ENCODE results near the gene LRRC43. TPM values are rescaled to one million over a fixed set of nuclear protein-coding genes. Genes with fewer than 3 reads are reported as not detected.

LRRC43 gene
- polyA plus RNA-seq, 1 donor from 2014 or later, result 4.8 TPM

DNA sequence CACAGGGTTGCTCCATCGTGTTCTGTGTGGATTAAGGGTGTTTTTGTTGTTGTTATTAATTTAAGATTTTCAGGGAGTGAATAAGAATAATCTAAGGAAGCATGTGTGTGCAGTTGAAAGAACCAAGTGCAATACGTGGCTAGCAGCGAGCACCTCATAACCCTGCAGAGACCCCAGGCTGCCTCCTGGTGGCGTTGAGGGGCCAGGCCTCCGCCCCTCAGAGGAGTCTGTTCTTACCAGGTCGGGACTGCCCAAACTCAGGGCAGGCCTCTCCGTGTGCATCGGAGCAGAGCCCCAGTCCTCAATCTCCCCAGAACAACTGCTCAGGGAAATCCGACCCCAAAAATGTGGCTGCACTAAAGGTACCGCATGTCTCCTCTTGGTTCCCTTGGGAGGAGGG lies 45.7 kb upstream of the LRRC43 start:
- no peaks in the 10 kb centered on the region for H4K20me1 ChIP-seq (ENCODE audit: insufficient read depth)
- TF ChIP-seq EZH2 (IDR thresholded peaks at IDR 0.05; ENCODE audit: borderline replicate concordance, insufficient read depth, low read length, poor library complexity, severe bottlenecking) (no peak), MXI1 (conservative IDR thresholded peaks at IDR 0.05; ENCODE audit: poor library complexity, severe bottlenecking) (no peak), TAF1 (IDR thresholded peaks at IDR 0.05; ENCODE audit: low read depth) (no peak), RAD21 (conservative IDR thresholded peaks at IDR 0.05) (no peak), SMC3 (conservative IDR thresholded peaks at IDR 0.05; ENCODE audit: poor library complexity) (no peak), EP300 (conservative IDR thresholded peaks at IDR 0.05; ENCODE audit: poor library complexity, severe bottlenecking) (no peak), POLR2AphosphoS5 (IDR thresholded peaks at IDR 0.05) (no peak)
- TF ChIP-seq, protein P1, sequence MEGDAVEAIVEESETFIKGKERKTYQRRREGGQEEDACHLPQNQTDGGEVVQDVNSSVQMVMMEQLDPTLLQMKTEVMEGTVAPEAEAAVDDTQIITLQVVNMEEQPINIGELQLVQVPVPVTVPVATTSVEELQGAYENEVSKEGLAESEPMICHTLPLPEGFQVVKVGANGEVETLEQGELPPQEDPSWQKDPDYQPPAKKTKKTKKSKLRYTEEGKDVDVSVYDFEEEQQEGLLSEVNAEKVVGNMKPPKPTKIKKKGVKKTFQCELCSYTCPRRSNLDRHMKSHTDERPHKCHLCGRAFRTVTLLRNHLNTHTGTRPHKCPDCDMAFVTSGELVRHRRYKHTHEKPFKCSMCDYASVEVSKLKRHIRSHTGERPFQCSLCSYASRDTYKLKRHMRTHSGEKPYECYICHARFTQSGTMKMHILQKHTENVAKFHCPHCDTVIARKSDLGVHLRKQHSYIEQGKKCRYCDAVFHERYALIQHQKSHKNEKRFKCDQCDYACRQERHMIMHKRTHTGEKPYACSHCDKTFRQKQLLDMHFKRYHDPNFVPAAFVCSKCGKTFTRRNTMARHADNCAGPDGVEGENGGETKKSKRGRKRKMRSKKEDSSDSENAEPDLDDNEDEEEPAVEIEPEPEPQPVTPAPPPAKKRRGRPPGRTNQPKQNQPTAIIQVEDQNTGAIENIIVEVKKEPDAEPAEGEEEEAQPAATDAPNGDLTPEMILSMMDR (IDR thresholded peaks at IDR 0.05; ENCODE audit: poor library complexity, severe bottlenecking), result no peak
- TF ChIP-seq, protein P2, sequence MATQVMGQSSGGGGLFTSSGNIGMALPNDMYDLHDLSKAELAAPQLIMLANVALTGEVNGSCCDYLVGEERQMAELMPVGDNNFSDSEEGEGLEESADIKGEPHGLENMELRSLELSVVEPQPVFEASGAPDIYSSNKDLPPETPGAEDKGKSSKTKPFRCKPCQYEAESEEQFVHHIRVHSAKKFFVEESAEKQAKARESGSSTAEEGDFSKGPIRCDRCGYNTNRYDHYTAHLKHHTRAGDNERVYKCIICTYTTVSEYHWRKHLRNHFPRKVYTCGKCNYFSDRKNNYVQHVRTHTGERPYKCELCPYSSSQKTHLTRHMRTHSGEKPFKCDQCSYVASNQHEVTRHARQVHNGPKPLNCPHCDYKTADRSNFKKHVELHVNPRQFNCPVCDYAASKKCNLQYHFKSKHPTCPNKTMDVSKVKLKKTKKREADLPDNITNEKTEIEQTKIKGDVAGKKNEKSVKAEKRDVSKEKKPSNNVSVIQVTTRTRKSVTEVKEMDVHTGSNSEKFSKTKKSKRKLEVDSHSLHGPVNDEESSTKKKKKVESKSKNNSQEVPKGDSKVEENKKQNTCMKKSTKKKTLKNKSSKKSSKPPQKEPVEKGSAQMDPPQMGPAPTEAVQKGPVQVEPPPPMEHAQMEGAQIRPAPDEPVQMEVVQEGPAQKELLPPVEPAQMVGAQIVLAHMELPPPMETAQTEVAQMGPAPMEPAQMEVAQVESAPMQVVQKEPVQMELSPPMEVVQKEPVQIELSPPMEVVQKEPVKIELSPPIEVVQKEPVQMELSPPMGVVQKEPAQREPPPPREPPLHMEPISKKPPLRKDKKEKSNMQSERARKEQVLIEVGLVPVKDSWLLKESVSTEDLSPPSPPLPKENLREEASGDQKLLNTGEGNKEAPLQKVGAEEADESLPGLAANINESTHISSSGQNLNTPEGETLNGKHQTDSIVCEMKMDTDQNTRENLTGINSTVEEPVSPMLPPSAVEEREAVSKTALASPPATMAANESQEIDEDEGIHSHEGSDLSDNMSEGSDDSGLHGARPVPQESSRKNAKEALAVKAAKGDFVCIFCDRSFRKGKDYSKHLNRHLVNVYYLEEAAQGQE (IDR thresholded peaks at IDR 0.05; ENCODE audit: borderline replicate concordance), result no peak
- H3K36me3 ChIP-seq (ENCODE audit: insufficient read depth, low read length), result no peaks in the 10 kb centered on the region
- H3K27me3 ChIP-seq (ENCODE audit: insufficient read depth, low read depth, low read length), result no peaks in the 10 kb centered on the region
- H2AFZ ChIP-seq (ENCODE audit: low read depth, low read length), result no peak overlapping the region
- no peaks in the 10 kb centered on the region for H3K79me2 ChIP-seq (replicated peaks; ENCODE audit: insufficient read depth, low read length)
- no peak overlapping the region for H3K4me2 ChIP-seq (ENCODE audit: low read length)
- H3K9me2 ChIP-seq (ENCODE audit: insufficient read depth, low read length), result no peaks in the 10 kb centered on the region
- H3K9me3 ChIP-seq (ENCODE audit: low read length), result no peaks in the 10 kb centered on the region
- H3K27ac ChIP-seq (ENCODE audit: low read length), result no peak overlapping the region
- H3K4me3 ChIP-seq (ENCODE audit: low read length), result no peak overlapping the region
- no peak overlapping the region for H3K9ac ChIP-seq (ENCODE audit: low read length)
- H3F3A ChIP-seq (ENCODE audit: insufficient read depth, low read length, poor library complexity, severe bottlenecking), result no peaks in the 10 kb centered on the region

DNA sequence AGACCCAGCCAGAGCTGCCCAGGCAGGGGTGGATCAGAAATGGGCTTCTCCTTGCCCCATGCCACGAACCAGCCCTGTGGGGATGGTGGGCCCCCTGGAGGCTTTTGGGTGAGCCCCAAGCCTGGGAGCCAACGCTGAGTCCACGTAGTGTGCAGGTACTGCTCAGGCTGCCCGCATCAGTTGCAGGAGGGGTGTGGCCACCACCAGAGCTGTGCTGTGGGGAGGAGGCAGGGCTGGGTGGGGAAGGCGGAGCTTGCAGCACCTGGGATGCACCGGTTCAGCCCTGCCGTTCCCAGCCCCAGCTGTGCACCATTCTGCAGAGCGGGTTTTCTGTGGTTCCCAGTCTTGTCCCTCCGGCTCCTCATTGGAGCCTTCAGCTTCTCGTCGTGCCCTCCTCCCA lies 45.2 kb upstream of the LRRC43 start:
- Histone ChIP-seq H3K9ac (ENCODE audit: low read length) (no peak overlapping the region), H3K9me2 (ENCODE audit: insufficient read depth, low read length) (no peaks in the 10 kb centered on the region), H3K27ac (ENCODE audit: low read length) (no peak overlapping the region), H3F3A (ENCODE audit: insufficient read depth, low read length, poor library complexity, severe bottlenecking) (no peaks in the 10 kb centered on the region), H3K4me3 (ENCODE audit: low read length) (no peak overlapping the region), H3K4me2 (ENCODE audit: low read length) (no peak overlapping the region), H3K36me3 (ENCODE audit: insufficient read depth, low read length) (peaks cover 4% of the 10 kb centered on the region), H3K27me3 (ENCODE audit: insufficient read depth, low read depth, low read length) (no peaks in the 10 kb centered on the region), H4K20me1 (ENCODE audit: insufficient read depth) (no peaks in the 10 kb centered on the region), H3K9me3 (ENCODE audit: low read length) (no peaks in the 10 kb centered on the region), H3K79me2 (replicated peaks; ENCODE audit: insufficient read depth, low read length) (no peaks in the 10 kb centered on the region), H2AFZ (ENCODE audit: low read depth, low read length) (no peak overlapping the region)
- TF ChIP-seq TAF1 (IDR thresholded peaks at IDR 0.05; ENCODE audit: low read depth), result no peak

DNA sequence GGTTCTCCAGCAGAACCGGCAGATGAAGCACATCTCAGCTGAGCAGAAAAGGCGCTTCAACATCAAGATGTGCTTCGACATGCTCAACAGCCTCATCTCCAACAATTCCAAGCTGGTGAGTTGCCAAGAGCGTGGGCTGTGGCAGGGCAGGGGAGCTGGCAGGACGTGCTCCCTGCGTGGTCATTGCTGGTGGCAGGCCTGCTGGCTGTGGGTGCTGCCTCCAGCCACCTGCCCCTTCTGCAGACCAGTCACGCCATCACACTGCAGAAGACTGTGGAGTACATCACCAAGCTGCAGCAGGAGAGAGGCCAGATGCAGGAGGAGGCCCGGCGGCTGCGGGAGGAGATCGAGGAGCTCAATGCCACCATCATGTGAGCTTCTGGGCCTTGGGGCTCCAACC lies 44.7 kb upstream of the LRRC43 start:
- TF ChIP-seq, protein P2 (IDR thresholded peaks at IDR 0.05; ENCODE audit: borderline replicate concordance), result no peak
- TF ChIP-seq EZH2 (IDR thresholded peaks at IDR 0.05; ENCODE audit: borderline replicate concordance, insufficient read depth, low read length, poor library complexity, severe bottlenecking) (no peak), TAF1 (IDR thresholded peaks at IDR 0.05; ENCODE audit: low read depth) (no peak)
- Histone ChIP-seq H4K20me1 (ENCODE audit: insufficient read depth) (no peaks in the 10 kb centered on the region), H3K9ac (ENCODE audit: low read length) (no peak overlapping the region), H3K4me2 (ENCODE audit: low read length) (no peak overlapping the region), H3K9me2 (ENCODE audit: insufficient read depth, low read length) (no peaks in the 10 kb centered on the region), H3K27me3 (ENCODE audit: insufficient read depth, low read depth, low read length) (no peaks in the 10 kb centered on the region), H2AFZ (ENCODE audit: low read depth, low read length) (no peak overlapping the region), H3K79me2 (replicated peaks; ENCODE audit: insufficient read depth, low read length) (no peaks in the 10 kb centered on the region), H3K9me3 (ENCODE audit: low read length) (no peaks in the 10 kb centered on the region), H3K36me3 (ENCODE audit: insufficient read depth, low read length) (peaks cover 9% of the 10 kb centered on the region), H3K27ac (ENCODE audit: low read length) (no peak overlapping the region), H3K4me3 (ENCODE audit: low read length) (no peak overlapping the region), H3F3A (ENCODE audit: insufficient read depth, low read length, poor library complexity, severe bottlenecking) (no peaks in the 10 kb centered on the region)

Measured in neural cell (in vitro differentiated cells).